PC-9 (cell line): Measurements from ENCODE around the gene MAP3K4.

ENCODE experiments used
- EZH2 ChIP-seq: fragments of 200-600 bp; sonication (generic); IDR thresholded peaks from 2 replicates; pipeline ENCODE4 v1.8.0; 2017; ENCODE audit warnings: antibody characterized with exemption, low read depth
- TF ChIP-seq, protein P1 (sequence below): fragments of 200-600 bp; sonication (generic); conservative IDR thresholded peaks from 2 replicates; pipeline ENCODE4 v1.6.1; 2017; ENCODE audit warnings: mixed run types, antibody characterized with exemption, mild to moderate bottlenecking, moderate library complexity

DNA sequence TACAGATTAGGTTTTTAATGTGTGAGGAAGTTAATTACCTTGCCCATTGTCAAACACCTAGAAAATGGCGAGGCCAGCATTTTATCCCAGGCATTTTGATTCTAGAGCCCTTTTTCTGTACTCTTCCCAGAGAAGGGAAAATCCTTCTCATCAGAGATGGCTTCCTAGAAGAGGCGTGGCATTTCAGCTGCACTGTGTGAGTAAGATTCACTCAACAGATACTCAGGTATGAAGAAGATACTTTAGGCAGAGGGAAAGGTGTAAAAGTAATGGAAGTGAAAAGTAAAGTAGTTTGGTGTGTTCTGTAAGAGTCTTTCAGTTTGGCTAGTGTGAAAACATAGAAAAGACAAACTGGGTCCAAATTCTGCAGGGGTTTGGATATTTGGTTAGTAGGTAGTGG lies 113.8 kb downstream of the MAP3K4 start:
- TF ChIP-seq, protein P1, sequence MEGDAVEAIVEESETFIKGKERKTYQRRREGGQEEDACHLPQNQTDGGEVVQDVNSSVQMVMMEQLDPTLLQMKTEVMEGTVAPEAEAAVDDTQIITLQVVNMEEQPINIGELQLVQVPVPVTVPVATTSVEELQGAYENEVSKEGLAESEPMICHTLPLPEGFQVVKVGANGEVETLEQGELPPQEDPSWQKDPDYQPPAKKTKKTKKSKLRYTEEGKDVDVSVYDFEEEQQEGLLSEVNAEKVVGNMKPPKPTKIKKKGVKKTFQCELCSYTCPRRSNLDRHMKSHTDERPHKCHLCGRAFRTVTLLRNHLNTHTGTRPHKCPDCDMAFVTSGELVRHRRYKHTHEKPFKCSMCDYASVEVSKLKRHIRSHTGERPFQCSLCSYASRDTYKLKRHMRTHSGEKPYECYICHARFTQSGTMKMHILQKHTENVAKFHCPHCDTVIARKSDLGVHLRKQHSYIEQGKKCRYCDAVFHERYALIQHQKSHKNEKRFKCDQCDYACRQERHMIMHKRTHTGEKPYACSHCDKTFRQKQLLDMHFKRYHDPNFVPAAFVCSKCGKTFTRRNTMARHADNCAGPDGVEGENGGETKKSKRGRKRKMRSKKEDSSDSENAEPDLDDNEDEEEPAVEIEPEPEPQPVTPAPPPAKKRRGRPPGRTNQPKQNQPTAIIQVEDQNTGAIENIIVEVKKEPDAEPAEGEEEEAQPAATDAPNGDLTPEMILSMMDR, result no peak
- no peak for TF ChIP-seq EZH2
